Lower leg skin (tissue), 4 donors: ENCODE measurements around the gene KIF26B. TPM values are rescaled to one million over a fixed set of nuclear protein-coding genes. Genes with fewer than 3 reads are reported as not detected.

ENCODE experiments used
- DNase-seq, 2 donors: peaks; one replicate each; pipeline ENCODE4 v3.0.0-alpha.2; 2019; ENCODE audit warnings: low spot score in 2 of 2
- H3K4me3 ChIP-seq: fragments of 200-600 bp; sonication (generic); 2 replicates; pipeline ENCODE4 v1.5.1; 2017; ENCODE audit warnings: mild to moderate bottlenecking, low read depth; ENCODE audit not compliant: poor library complexity, severe bottlenecking
- CTCF ChIP-seq, 3 donors: fragments of 450-650 bp; IDR thresholded peaks; one replicate each; pipeline ENCODE4 v1.5.1; 2016; ENCODE audit warnings: antibody characterized with exemption in 3 of 3, mild to moderate bottlenecking in 3 of 3, moderate library complexity in 2 of 3
- POLR2A ChIP-seq, 2 donors: fragments of 450-650 bp; IDR thresholded peaks; one replicate each; pipeline ENCODE4 v1.6.1; 2016 to 2017; ENCODE audit warnings: antibody characterized with exemption in 2 of 2, mild to moderate bottlenecking in 1 of 2, moderate library complexity in 1 of 2
- WGBS, 2 donors: methylation state at CpG; one replicate each; pipeline ENCODE4 v1.1.5; 2018; 5-methylcytosine and 5-hydroxymethylcytosine counted together
- intact Hi-C: fragments of 100-400 bp; cut with DNase I; formaldehyde crosslinking; loops from one replicate; pipeline ENCODE4 v1.15.0; 2023; ENCODE audit warnings: low total_unique reads
- total RNA-seq, 4 donors: library from RNA; depleted of rRNA; stranded (reverse); fragments of >200 nt; gene quantifications; one replicate each; pipeline ENCODE4 v1.1.0, GENCODE V29; 2016

Gene KIF26B
- total RNA-seq, 4 donors from 2014 or later = 3.9 to 6.6 (median 5.7) TPM

DNA sequence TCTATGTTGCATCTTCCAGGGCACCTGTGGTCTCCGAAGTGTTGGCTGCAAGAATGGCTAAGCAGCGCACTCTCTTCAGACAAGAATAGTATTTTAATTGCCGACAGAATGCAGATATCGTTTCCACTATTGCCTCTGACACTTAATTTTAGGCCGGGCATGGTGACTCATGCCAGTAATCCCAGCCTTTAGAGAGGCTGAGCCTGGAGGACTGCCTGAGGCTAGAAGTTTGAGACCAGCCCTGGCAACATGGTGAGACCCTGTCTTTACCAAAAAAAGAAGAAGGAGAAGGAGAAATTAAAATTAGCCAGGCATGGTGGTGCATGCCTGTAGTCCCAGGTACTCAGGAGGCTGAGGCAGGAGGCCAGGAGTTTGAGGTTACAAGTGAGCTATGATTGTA, 306.9 kb downstream of the KIF26B start:
- intact Hi-C loops = no loop called here
- 88 to 91% methylated on average over 5 of the region's 5 CpGs for whole genome bisulfite sequencing, 2 donors
- TF ChIP-seq POLR2A (IDR thresholded peaks at IDR 0.05) (no peak), CTCF (IDR thresholded peaks at IDR 0.05) (no peak)
- no peak for DNase-seq
- H3K4me3 ChIP-seq = no peak overlapping the region

- WGBS, 2 donors = 87 to 93% methylated on average over 7 of the region's 7 CpGs
- intact Hi-C loops = no loop called here
- no peak for DNase-seq
- H3K4me3 ChIP-seq = no peak overlapping the region
- TF ChIP-seq POLR2A (IDR thresholded peaks at IDR 0.05) (no peak), CTCF (IDR thresholded peaks at IDR 0.05) (no peak)
Observed at GRCh38 chr1:245462161-245462560, 307.4 kb downstream of the KIF26B start.

- intact Hi-C loops = no loop called here
- no peak for DNase-seq
- TF ChIP-seq CTCF (IDR thresholded peaks at IDR 0.05) (no peak), POLR2A (IDR thresholded peaks at IDR 0.05) (no peak)
- no peak overlapping the region for H3K4me3 ChIP-seq
- WGBS, 2 donors = 66 to 68% methylated on average over 11 of the region's 11 CpGs
Observed at GRCh38 chr1:245463392-245464165, 308.8 kb downstream of the KIF26B start.

GRCh38 chr1:245464290-245464689, 309.5 kb downstream of the KIF26B start:
- WGBS, 2 donors = 64 to 67% methylated on average over 15 of the region's 15 CpGs
- H3K4me3 ChIP-seq = no peak overlapping the region
- DNase-seq = no peak
- intact Hi-C loops = no loop called here
- TF ChIP-seq POLR2A (IDR thresholded peaks at IDR 0.05) = no peak

- TF ChIP-seq CTCF (IDR thresholded peaks at IDR 0.05) (no peak), POLR2A (IDR thresholded peaks at IDR 0.05) (no peak)
- no peak overlapping the region for H3K4me3 ChIP-seq
- no peak for DNase-seq
- intact Hi-C loops = no loop called here
- 76 to 88% methylated on average over 16 of the region's 16 CpGs for WGBS, 2 donors
Observed at GRCh38 chr1:245465666-245466065, 310.9 kb downstream of the KIF26B start.

- intact Hi-C loops = no loop called here
- TF ChIP-seq POLR2A (IDR thresholded peaks at IDR 0.05) (no peak), CTCF (IDR thresholded peaks at IDR 0.05) (no peak)
- 71 to 72% methylated on average over 7 of the region's 7 CpGs for WGBS, 2 donors
- no peak for DNase-seq
- no peak overlapping the region for H3K4me3 ChIP-seq
Observed at GRCh38 chr1:245466261-245466660, 311.5 kb downstream of the KIF26B start.
